Endothelial cell of umbilical vein (primary cell): ENCODE results near the gene FYB1. TPM values are rescaled to one million over a fixed set of nuclear protein-coding genes. Genes with fewer than 3 reads are reported as not detected.

Source experiments
- BruUV-seq: library from RNA; stranded (reverse); fragments of 400-500 nt; replicated peaks from 2 replicates; lab custom pipeline; 2021; lab: Mats Ljungman, UMichigan
- CTCF ChIA-PET: fragments of 300-600, 350-600 bp; sonication (Branson Sonifier 250); formaldehyde crosslinking; loops from one replicate; lab custom pipeline; 2021; ENCODE audit warnings: antibody characterized with exemption, inconsistent platforms; lab: Charles Lee
- POLR2A ChIA-PET: fragments of 300-600, 350-600 bp; sonication (Branson Sonifier 250); formaldehyde crosslinking; loops from one replicate; lab custom pipeline; 2021; ENCODE audit warnings: antibody characterized with exemption, inconsistent platforms; lab: Charles Lee
- DNase-seq: peaks from one replicate; pipeline ENCODE4 v3.0.0-alpha.2; 2011; ENCODE audit warnings: low read depth, low spot score
- FAIRE-seq: peaks from 2 replicates; lab custom pipeline; 2011; peaks lifted over from hg19 to GRCh38; lab: Jason Lieb, UNC
- H2AFZ ChIP-seq: 2 replicates; pipeline ENCODE4 v1.6.0; 2012; ENCODE audit warnings: low read depth, low read length, control low read depth, inconsistent platforms
- H3K27ac ChIP-seq: 2 replicates; pipeline ENCODE4 v1.5.1; 2011; ENCODE audit warnings: low read depth, mild to moderate bottlenecking, control low read depth, low read length, moderate library complexity; ENCODE audit not compliant: insufficient read depth
- H3K27me3 ChIP-seq, 2 experiments: 2 replicates each; pipeline versions ENCODE4 v1.6.0 to v1.6.1; 2011; ENCODE audit warnings: low read length in 2 of 2, mixed read lengths in 1 of 2; ENCODE audit not compliant: control insufficient read depth in 2 of 2, insufficient read depth in 2 of 2
- H3K36me3 ChIP-seq, 2 experiments: 2 replicates in 1 of 2; 3 replicates in 1 of 2; pipeline ENCODE4 v1.5.1; 2011; ENCODE audit warnings: low read length in 2 of 2, mild to moderate bottlenecking in 1 of 2, moderate library complexity in 1 of 2; ENCODE audit not compliant: control insufficient read depth in 2 of 2, insufficient read depth in 2 of 2; ENCODE audit errors: extremely low read depth in 1 of 2
- H3K4me1 ChIP-seq: 3 replicates; pipeline ENCODE4 v1.5.1; 2011; ENCODE audit warnings: mild to moderate bottlenecking, low read length; ENCODE audit not compliant: control insufficient read depth, insufficient read depth; ENCODE audit errors: extremely low read depth
- H3K4me2 ChIP-seq: 2 replicates; pipeline ENCODE4 v1.6.1; 2011; ENCODE audit warnings: low read length, control low read depth, mixed read lengths; ENCODE audit not compliant: insufficient read depth
- H3K4me3 ChIP-seq, 3 experiments: fragments of 200-600 bp in 1 of 3; sonication (generic), shearing (Covaris generic) in 1 of 3; replicated peaks in 1 of 3; 2 replicates each; pipeline ENCODE4 v1.5.1; 2011 to 2016; ENCODE audit warnings: control low read depth in 3 of 3, low read length in 3 of 3, mild to moderate bottlenecking in 2 of 3, inconsistent platforms in 1 of 3, low read depth in 1 of 3, moderate library complexity in 1 of 3; ENCODE audit not compliant: insufficient read depth in 1 of 3
- H3K79me2 ChIP-seq: 2 replicates; pipeline ENCODE4 v1.6.0; 2012; ENCODE audit warnings: low read length, inconsistent platforms; ENCODE audit not compliant: control insufficient read depth, insufficient read depth
- H3K9ac ChIP-seq: replicated peaks from 2 replicates; pipeline ENCODE3; 2011; ENCODE audit warnings: low read length, control low read depth; ENCODE audit not compliant: insufficient read depth; ENCODE audit errors: extremely low read depth
- H3K9me1 ChIP-seq: replicated peaks from 3 replicates; pipeline ENCODE4 v1.6.0; 2011; ENCODE audit warnings: mild to moderate bottlenecking, low read length; ENCODE audit not compliant: control insufficient read depth, insufficient read depth; ENCODE audit errors: extremely low read depth
- H3K9me3 ChIP-seq: replicated peaks from 2 replicates; pipeline ENCODE4 v1.5.1; 2012; ENCODE audit warnings: low read length, inconsistent platforms; ENCODE audit not compliant: control insufficient read depth, insufficient read depth
- H4K20me1 ChIP-seq: replicated peaks from 2 replicates; pipeline ENCODE3; 2011; ENCODE audit warnings: mild to moderate bottlenecking, low read length; ENCODE audit not compliant: control insufficient read depth, insufficient read depth; ENCODE audit errors: extremely low read depth
- EZH2 ChIP-seq: IDR thresholded peaks from 2 replicates; pipeline ENCODE4 v1.6.1; 2012; ENCODE audit warnings: borderline replicate concordance, low read depth, mild to moderate bottlenecking, moderate library complexity, low read length, inconsistent platforms; ENCODE audit not compliant: severe bottlenecking
- FOS ChIP-seq: IDR thresholded peaks from 2 replicates; pipeline ENCODE4 v1.6.1; 2011; ENCODE audit warnings: mild to moderate bottlenecking, low read length, moderate library complexity, borderline replicate concordance; ENCODE audit not compliant: insufficient read depth
- GATA2 ChIP-seq: IDR thresholded peaks from 2 replicates; pipeline ENCODE4 v1.7.0; 2011; ENCODE audit warnings: low read depth, mild to moderate bottlenecking, moderate library complexity, mixed read lengths, low read length; ENCODE audit not compliant: insufficient read length, insufficient read depth
- JUN ChIP-seq: IDR thresholded peaks from 2 replicates; pipeline ENCODE4 v1.6.1; 2011; ENCODE audit warnings: borderline replicate concordance, low read depth; ENCODE audit not compliant: insufficient read length, insufficient read depth
- MYC ChIP-seq: IDR thresholded peaks from one replicate; pipeline ENCODE4 v1.6.1; 2011; ENCODE audit warnings: mild to moderate bottlenecking, low read depth, low read length
- POLR2A ChIP-seq: IDR thresholded peaks from 2 replicates; pipeline ENCODE4 v1.6.1; 2012; ENCODE audit warnings: low read depth, mild to moderate bottlenecking, control low read depth, low read length
- POLR2AphosphoS5 ChIP-seq: IDR thresholded peaks from 2 replicates; pipeline ENCODE4 v1.6.1; 2012; ENCODE audit warnings: low read depth, mild to moderate bottlenecking, control low read depth, low read length, moderate library complexity; ENCODE audit not compliant: insufficient read depth
- dilution Hi-C: fragments of 300-500 bp; cut with MboI; formaldehyde crosslinking; loops from one replicate; pipeline ENCODE4 v1.15.0; 2019; ENCODE audit warnings: low sequenced_read_pairs; ENCODE audit not compliant: extremely low pct_ligation_motif_present
- intact Hi-C: fragments of 100-400 bp; cut with micrococcal nuclease; formaldehyde crosslinking; loops from one replicate; pipeline ENCODE4 v1.10.0; 2022
- polyA plus RNA-seq, 4 experiments: library from polyadenylated mRNA; depleted of rRNA in 3 of 4; stranded (reverse) in 3 of 4; unstranded in 1 of 4; fragments of >200 nt; gene quantifications; 2 replicates each; pipeline versions ENCODE4 v1.2.1 to v1.2.3, GENCODE V29; 2011 to 2012; ENCODE audit warnings: missing spikeins in 1 of 4
- total RNA-seq: library from RNA; stranded (reverse); gene quantifications from 2 replicates; pipeline ENCODE4 v1.2.3, GENCODE V29; 2021
- TF ChIP-seq, protein P1 (sequence below), 2 donors: IDR thresholded peaks; 1 replicate in 1 of 2; 2 replicates in 1 of 2; pipeline ENCODE4 v1.5.1; 2011; ENCODE audit warnings: low read length in 2 of 2, mild to moderate bottlenecking in 2 of 2, moderate library complexity in 2 of 2, control low read depth in 1 of 2, inconsistent platforms in 1 of 2, low read depth in 1 of 2; ENCODE audit not compliant: insufficient read depth in 1 of 2; ENCODE audit errors: extremely low read depth in 1 of 2
- TF ChIP-seq, protein P2 (sequence below): IDR thresholded peaks from 2 replicates; pipeline ENCODE4 v1.6.1; 2011; ENCODE audit not compliant: insufficient read depth, insufficient read length

FYB1 gene
- total and polyA plus RNA-seq, 2 donors (not counting 3 experiments of a cell fraction or from before 2014, with no cell fraction given) = 0.44 TPM; not detected in 1

DNA sequence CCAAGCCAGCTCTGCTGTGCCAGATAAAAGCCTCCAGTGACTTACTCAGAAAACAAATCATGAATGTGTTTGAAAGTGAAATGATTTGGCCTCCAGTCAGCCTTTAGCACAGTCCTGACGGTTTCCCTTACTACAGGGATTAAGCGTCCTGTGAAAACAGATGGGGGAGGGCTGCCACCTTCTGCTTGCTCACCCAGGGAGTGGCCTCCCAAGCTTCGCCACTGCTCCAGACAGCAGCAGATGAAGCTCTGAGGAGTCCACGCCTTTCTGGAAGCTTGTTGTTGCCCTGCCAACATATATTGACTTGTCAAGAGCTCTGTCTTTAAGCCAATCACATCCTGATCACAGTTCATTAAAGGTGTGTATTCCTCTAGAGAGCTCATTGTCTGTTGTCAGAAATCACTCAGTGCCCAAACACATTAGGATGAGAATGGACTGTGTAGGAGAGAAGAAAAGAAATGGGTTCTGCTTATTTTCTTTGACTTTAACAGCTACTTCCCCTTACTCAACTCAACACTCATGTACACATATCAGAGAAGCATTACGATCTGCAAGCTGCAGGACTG, 4.9 kb upstream of the FYB1 start:
- intact Hi-C loops = no loop called here
- no peaks in the 10 kb centered on the region for H3K79me2 ChIP-seq

DNA sequence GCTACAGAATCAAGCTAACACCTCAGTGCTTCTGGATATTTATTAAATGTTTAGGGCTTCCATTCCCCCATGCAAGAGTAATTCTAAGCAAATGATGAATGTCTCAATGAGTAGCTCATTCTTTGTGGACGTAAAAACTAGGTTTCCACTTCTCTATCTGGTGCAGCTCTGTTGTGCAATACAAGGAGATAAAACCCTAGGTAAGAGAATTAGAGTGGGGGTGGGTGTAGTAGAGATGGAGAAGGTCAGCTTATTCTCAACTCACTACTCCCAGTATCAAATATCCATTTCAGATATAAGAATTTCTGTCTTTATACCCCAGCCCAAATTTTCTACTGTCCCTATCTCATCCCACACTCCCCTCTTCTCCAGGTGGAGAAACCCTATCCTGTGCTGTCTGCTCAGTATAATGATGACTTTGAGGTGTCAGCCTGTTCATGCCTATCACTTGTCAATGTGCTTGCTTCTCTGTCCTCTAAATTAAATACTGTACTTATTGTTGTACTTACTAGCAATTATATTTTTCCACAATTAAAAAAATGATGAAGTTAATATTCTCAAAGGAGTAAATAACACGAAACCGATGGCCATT, 4.3 kb upstream of the FYB1 start:
- no peak for TF ChIP-seq EZH2
- TF ChIP-seq JUN = no peak
- TF ChIP-seq MYC = no peak
- TF ChIP-seq, protein P1, sequence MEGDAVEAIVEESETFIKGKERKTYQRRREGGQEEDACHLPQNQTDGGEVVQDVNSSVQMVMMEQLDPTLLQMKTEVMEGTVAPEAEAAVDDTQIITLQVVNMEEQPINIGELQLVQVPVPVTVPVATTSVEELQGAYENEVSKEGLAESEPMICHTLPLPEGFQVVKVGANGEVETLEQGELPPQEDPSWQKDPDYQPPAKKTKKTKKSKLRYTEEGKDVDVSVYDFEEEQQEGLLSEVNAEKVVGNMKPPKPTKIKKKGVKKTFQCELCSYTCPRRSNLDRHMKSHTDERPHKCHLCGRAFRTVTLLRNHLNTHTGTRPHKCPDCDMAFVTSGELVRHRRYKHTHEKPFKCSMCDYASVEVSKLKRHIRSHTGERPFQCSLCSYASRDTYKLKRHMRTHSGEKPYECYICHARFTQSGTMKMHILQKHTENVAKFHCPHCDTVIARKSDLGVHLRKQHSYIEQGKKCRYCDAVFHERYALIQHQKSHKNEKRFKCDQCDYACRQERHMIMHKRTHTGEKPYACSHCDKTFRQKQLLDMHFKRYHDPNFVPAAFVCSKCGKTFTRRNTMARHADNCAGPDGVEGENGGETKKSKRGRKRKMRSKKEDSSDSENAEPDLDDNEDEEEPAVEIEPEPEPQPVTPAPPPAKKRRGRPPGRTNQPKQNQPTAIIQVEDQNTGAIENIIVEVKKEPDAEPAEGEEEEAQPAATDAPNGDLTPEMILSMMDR (IDR thresholded peaks at IDR 0.05; ENCODE audit: extremely low read depth in 1 of 2, insufficient read depth in 1 of 2, low read depth in 1 of 2, low read length in 2 of 2) = no peak
- TF ChIP-seq GATA2 = no peak
- TF ChIP-seq POLR2AphosphoS5 = no peak
- no peak for TF ChIP-seq FOS
- TF ChIP-seq, protein P2, sequence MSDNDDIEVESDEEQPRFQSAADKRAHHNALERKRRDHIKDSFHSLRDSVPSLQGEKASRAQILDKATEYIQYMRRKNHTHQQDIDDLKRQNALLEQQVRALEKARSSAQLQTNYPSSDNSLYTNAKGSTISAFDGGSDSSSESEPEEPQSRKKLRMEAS = no peak
- TF ChIP-seq POLR2A = no peak
- intact Hi-C loops (no loop called here), dilution Hi-C loops (no loop called here)
- no peaks in the 10 kb centered on the region for H3K9me3 ChIP-seq
- no peak for FAIRE-seq
- H3K9me1 ChIP-seq = no peaks in the 10 kb centered on the region
- ChIA-PET CTCF (interaction anchor here (0.9 to 1.2 kb wide), 3 partner anchors 143 to 152 kb away, joined by 3 read pairs; no protein-coding TSS in a partner anchor), POLR2A (interaction anchor here (0.6 kb wide), 1 partner anchor 76 kb away, joined by 3 read pairs; no protein-coding TSS in a partner anchor)
- no peak overlapping the region for H3K27ac ChIP-seq
- H3K79me2 ChIP-seq = no peaks in the 10 kb centered on the region
- no peak overlapping the region for H3K4me2 ChIP-seq
- no peaks in the 10 kb centered on the region for H3K27me3 ChIP-seq
- no peaks in the 10 kb centered on the region for H3K4me1 ChIP-seq
- no peaks in the 10 kb centered on the region for H4K20me1 ChIP-seq
- no peak overlapping the region for H3K9ac ChIP-seq
- no TSS peak for BruUV-seq
- no peak for DNase-seq
- H3K36me3 ChIP-seq = no peaks in the 10 kb centered on the region
- no peak overlapping the region for H3K4me3 ChIP-seq
- no peak overlapping the region for H2AFZ ChIP-seq

More for the DNA sequence above, 4.9 kb upstream of the FYB1 start:
- no TSS peak for BruUV-seq
- DNase-seq = no peak
- H3K36me3 ChIP-seq = no peaks in the 10 kb centered on the region
- no peak for TF ChIP-seq EZH2
- TF ChIP-seq, protein P2 = no peak
- ChIA-PET POLR2A (no interaction called here), CTCF (interaction anchor here (0.9 to 1.2 kb wide), 3 partner anchors 143 to 152 kb away, joined by 3 read pairs; no protein-coding TSS in a partner anchor)
- no peaks in the 10 kb centered on the region for H3K4me1 ChIP-seq
- H3K27ac ChIP-seq = no peak overlapping the region
- dilution Hi-C loops = no loop called here
- no peak overlapping the region for H3K4me2 ChIP-seq
- no peak overlapping the region for H3K9ac ChIP-seq
- H3K9me1 ChIP-seq = no peaks in the 10 kb centered on the region
- H3K27me3 ChIP-seq = no peaks in the 10 kb centered on the region
- H4K20me1 ChIP-seq = no peaks in the 10 kb centered on the region
- FAIRE-seq = no peak
- H2AFZ ChIP-seq = no peak overlapping the region
- H3K4me3 ChIP-seq = no peak overlapping the region
- no peaks in the 10 kb centered on the region for H3K9me3 ChIP-seq
